CD4-positive, alpha-beta T cell treated with Interleukin-6 for 4 hours (primary cell): Measurements from ENCODE around the gene MTM1.

ENCODE experiments used
- DNase-seq: peaks from one replicate; pipeline ENCODE4 v3.0.0-alpha.2; 2020; ENCODE audit warnings: mixed read lengths

The MTM1 gene

GRCh38 chrX:150607201-150607600 is 38.8 kb downstream of the MTM1 start:
- no peak for DNase-seq

- no peak for DNase-seq
These were observed 41.6 kb downstream of the MTM1 start for GRCh38 chrX:150610043-150610442.

GRCh38 chrX:150610446-150610845 is 42.0 kb downstream of the MTM1 start:
- no peak for DNase-seq

GRCh38 chrX:150615356-150615755 is 46.9 kb downstream of the MTM1 start:
- no peak for DNase-seq

- DNase-seq, result no peak
These were observed 47.9 kb downstream of the MTM1 start for GRCh38 chrX:150616179-150616862.

GRCh38 chrX:150616863-150617198 is 48.4 kb downstream of the MTM1 start:
- DNase-seq, result no peak

GRCh38 chrX:150621652-150622051 is 53.2 kb downstream of the MTM1 start:
- no peak for DNase-seq

GRCh38 chrX:150623583-150623982 is 55.2 kb downstream of the MTM1 start:
- no peak for DNase-seq

- no peak for DNase-seq
These were observed 56.7 kb downstream of the MTM1 start for GRCh38 chrX:150625097-150625496.

GRCh38 chrX:150625875-150626274 is 57.5 kb downstream of the MTM1 start:
- DNase-seq, result peak; percentile 10

- DNase-seq, result no peak
These were observed 59.5 kb downstream of the MTM1 start for GRCh38 chrX:150627957-150628356.

- no peak for DNase-seq
These were observed 67.5 kb downstream of the MTM1 start for GRCh38 chrX:150635952-150636351.

- no peak for DNase-seq
These were observed 74.0 kb downstream of the MTM1 start for GRCh38 chrX:150642423-150642822.

GRCh38 chrX:150643271-150643670 is 74.8 kb downstream of the MTM1 start:
- DNase-seq, result no peak

- no peak for DNase-seq
These were observed 75.5 kb downstream of the MTM1 start for GRCh38 chrX:150643958-150644357.

GRCh38 chrX:150644422-150644821 is 76.0 kb downstream of the MTM1 start:
- DNase-seq, result no peak

GRCh38 chrX:150647331-150647730 is 78.9 kb downstream of the MTM1 start:
- no peak for DNase-seq

- no peak for DNase-seq
These were observed 80.0 kb downstream of the MTM1 start for GRCh38 chrX:150648296-150648940.

GRCh38 chrX:150649096-150649870 is 80.9 kb downstream of the MTM1 start:
- DNase-seq, result no peak

GRCh38 chrX:150651906-150652305 is 83.5 kb downstream of the MTM1 start:
- no peak for DNase-seq

GRCh38 chrX:150655788-150656187 is 87.4 kb downstream of the MTM1 start:
- no peak for DNase-seq

- DNase-seq, result no peak
These were observed 94.7 kb downstream of the MTM1 start for GRCh38 chrX:150663073-150663472.

GRCh38 chrX:150664290-150664689 is 95.9 kb downstream of the MTM1 start:
- no peak for DNase-seq

GRCh38 chrX:150676221-150676620 is 107.8 kb downstream of the MTM1 start:
- no peak for DNase-seq
